HuH-7 (cell line): Measurements from ENCODE around the gene WT1.
A peak's percentile ranks its signal among the peaks of the same experiment; 100 is the strongest.
"Not testable (repeated sequence)": the region's sequence is repeated elsewhere in the genome, so short reads cannot be mapped to it uniquely, and the experiment has no call there.

Experiments
- DNase-seq: peaks from one replicate; pipeline ENCODE4 v3.0.0; 2011; ENCODE audit warnings: low spot score

WT1 gene

GRCh38 chr11:32387411-32387810, 47.9 kb downstream of the WT1 start:
- DNase-seq: no peak

- DNase-seq: no peak
These were observed 48.5 kb downstream of the WT1 start for GRCh38 chr11:32386770-32387377.

- DNase-seq: peak; percentile 28
These were observed 49.3 kb downstream of the WT1 start for GRCh38 chr11:32385998-32386397.

GRCh38 chr11:32382339-32383049, 52.8 kb downstream of the WT1 start:
- no peak for DNase-seq

- no peak for DNase-seq
These were observed 54.2 kb downstream of the WT1 start for GRCh38 chr11:32381179-32381578.

GRCh38 chr11:32379719-32380118, 55.6 kb downstream of the WT1 start:
- no peak for DNase-seq

- DNase-seq: no peak
These were observed 59.5 kb downstream of the WT1 start for GRCh38 chr11:32375826-32376225.

GRCh38 chr11:32374261-32374711, 61.1 kb downstream of the WT1 start:
- DNase-seq: peak; percentile 32

- DNase-seq: not testable (repeated sequence)
These were observed 65.4 kb downstream of the WT1 start for GRCh38 chr11:32369987-32370386.

- no peak for DNase-seq
These were observed 68.7 kb downstream of the WT1 start for GRCh38 chr11:32366666-32367065.

GRCh38 chr11:32365192-32365591, 70.1 kb downstream of the WT1 start:
- DNase-seq: no peak

GRCh38 chr11:32358729-32359128, 76.6 kb downstream of the WT1 start:
- no peak for DNase-seq

- DNase-seq: no peak
These were observed 81.5 kb downstream of the WT1 start for GRCh38 chr11:32353884-32354283.

GRCh38 chr11:32348502-32348901, 86.8 kb downstream of the WT1 start:
- DNase-seq: no peak

- DNase-seq: no peak
These were observed 90.4 kb downstream of the WT1 start for GRCh38 chr11:32344946-32345345.

GRCh38 chr11:32343325-32344008, 91.9 kb downstream of the WT1 start:
- DNase-seq: no peak

- no peak for DNase-seq
These were observed 93.4 kb downstream of the WT1 start for GRCh38 chr11:32341620-32342613.

GRCh38 chr11:32340181-32340580, 95.2 kb downstream of the WT1 start:
- no peak for DNase-seq
